ENCODE results near the gene UNK. TPM values are rescaled to one million over a fixed set of nuclear protein-coding genes. Genes with fewer than 3 reads are reported as not detected.

The UNK gene
- total and polyA plus RNA-seq, 2 donors (not counting 1 experiment from before 2014, with no cell fraction given), result 35.5 to 70.3 TPM

- H3K9me3 Mint-ChIP-seq (ENCODE audit: insufficient read depth), result no peaks in the 10 kb centered on the region
- no peak overlapping the region for H3K4me3 Mint-ChIP-seq
- ChIA-PET CTCF (no interaction called here), POLR2A (interaction anchor here (0.5 kb wide), 1 partner anchor 41 kb away, joined by 4 read pairs; no protein-coding TSS in a partner anchor)
- H3K27ac Mint-ChIP-seq, result no peak overlapping the region
- H3K4me2 ChIP-seq (replicated peaks; ENCODE audit: low read depth, low read length, poor library complexity, severe bottlenecking), result no peak overlapping the region
- intact Hi-C loops (cut with micrococcal nuclease), result no loop called here
- DNase-seq, result no peak
- H3K4me3 ChIP-seq (ENCODE audit: control extremely low read depth in 1 of 5, extremely low read depth in 1 of 5, insufficient read depth in 1 of 5, low read depth in 2 of 5, low read length in 4 of 5), result no peak overlapping the region
- ATAC-seq (ENCODE audit: low read depth), result no peak
- no peaks in the 10 kb centered on the region for H3K9me3 ChIP-seq (ENCODE audit: control extremely low read depth in 1 of 3, control insufficient read depth in 2 of 3, insufficient read depth in 1 of 3, low read length in 2 of 3)
- H3K79me2 ChIP-seq (ENCODE audit: control insufficient read depth, insufficient read depth, low read length), result no peaks in the 10 kb centered on the region
- H3K4me1 Mint-ChIP-seq, result peaks cover 10% of the 10 kb centered on the region
- no peak overlapping the region for H3K27ac ChIP-seq (ENCODE audit: low read length in 2 of 2)
- H3K9ac ChIP-seq (ENCODE audit: low read length), result no peak overlapping the region
- no peaks in the 10 kb centered on the region for H4K20me1 ChIP-seq (ENCODE audit: control insufficient read depth, insufficient read depth, low read length, poor library complexity, severe bottlenecking)
- H3K4me1 ChIP-seq (ENCODE audit: control insufficient read depth in 2 of 2, insufficient read depth in 2 of 2, low read length in 2 of 2), result peaks cover 0 to 4% of the 10 kb centered on the region in 2 donors
- H3K36me3 ChIP-seq (replicated peaks in 1 of 2; ENCODE audit: control extremely low read depth in 1 of 2, control insufficient read depth in 1 of 2, extremely low read depth in 1 of 2, insufficient read depth in 2 of 2, low read length in 1 of 2), result peaks cover 0 to 80% of the 10 kb centered on the region in 2 experiments
- H3K27me3 Mint-ChIP-seq, result no peaks in the 10 kb centered on the region
- H2AFZ ChIP-seq (ENCODE audit: insufficient read depth, low read depth, low read length, poor library complexity, severe bottlenecking), result no peak overlapping the region
- H3K27me3 ChIP-seq (replicated peaks in 1 of 4; ENCODE audit: control extremely low read depth in 1 of 4, control insufficient read depth in 3 of 4, insufficient read depth in 4 of 4, low read length in 3 of 4), result no peaks in the 10 kb centered on the region
- 93% methylated on average over 12 of the region's 16 CpGs for WGBS (ENCODE audit: insufficient coverage)
- TF ChIP-seq CTCF (IDR thresholded peaks at IDR 0.05), result no peak
- TF ChIP-seq EZH2 (IDR thresholded peaks at IDR 0.05; ENCODE audit: borderline replicate concordance, insufficient read depth, low read depth, low read length, poor library complexity, severe bottlenecking), result no peak
Measured at GRCh38 chr17:75819678-75820077, 35.1 kb downstream of the UNK start.

GRCh38 chr17:75820094-75821080, 35.8 kb downstream of the UNK start:
- DNase-seq (no peak), ATAC-seq (ENCODE audit: low read depth) (no peak)
- WGBS (ENCODE audit: insufficient coverage), result 93% methylated on average over 17 of the region's 21 CpGs
- Histone ChIP-seq H3K36me3 (replicated peaks in 1 of 2; ENCODE audit: control extremely low read depth in 1 of 2, control insufficient read depth in 1 of 2, extremely low read depth in 1 of 2, insufficient read depth in 2 of 2, low read length in 1 of 2) (peaks cover 0 to 74% of the 10 kb centered on the region in 2 experiments), H2AFZ (ENCODE audit: insufficient read depth, low read depth, low read length, poor library complexity, severe bottlenecking) (no peak overlapping the region), H3K4me3 (ENCODE audit: control extremely low read depth in 1 of 5, extremely low read depth in 1 of 5, insufficient read depth in 1 of 5, low read depth in 2 of 5, low read length in 4 of 5) (no peak overlapping the region), H3K27ac (ENCODE audit: low read length in 2 of 2) (no peak overlapping the region), H4K20me1 (ENCODE audit: control insufficient read depth, insufficient read depth, low read length, poor library complexity, severe bottlenecking) (no peaks in the 10 kb centered on the region), H3K4me1 (ENCODE audit: control insufficient read depth in 2 of 2, insufficient read depth in 2 of 2, low read length in 2 of 2) (peaks cover 0 to 4% of the 10 kb centered on the region in 2 donors), H3K79me2 (ENCODE audit: control insufficient read depth, insufficient read depth, low read length) (no peaks in the 10 kb centered on the region), H3K9ac (ENCODE audit: low read length) (no peak overlapping the region), H3K27me3 (replicated peaks in 1 of 4; ENCODE audit: control extremely low read depth in 1 of 4, control insufficient read depth in 3 of 4, insufficient read depth in 4 of 4, low read length in 3 of 4) (no peaks in the 10 kb centered on the region), H3K9me3 (ENCODE audit: control extremely low read depth in 1 of 3, control insufficient read depth in 2 of 3, insufficient read depth in 1 of 3, low read length in 2 of 3) (no peaks in the 10 kb centered on the region), H3K4me2 (replicated peaks; ENCODE audit: low read depth, low read length, poor library complexity, severe bottlenecking) (no peak overlapping the region)
- intact Hi-C loops (cut with micrococcal nuclease), result no loop called here
- peak overlapping the region; percentile 20 for H3K27ac Mint-ChIP-seq
- TF ChIP-seq CTCF (IDR thresholded peaks at IDR 0.05), result no peak
- no peak for TF ChIP-seq EZH2 (IDR thresholded peaks at IDR 0.05; ENCODE audit: borderline replicate concordance, insufficient read depth, low read depth, low read length, poor library complexity, severe bottlenecking)
- no peak overlapping the region for H3K4me3 Mint-ChIP-seq
- no peaks in the 10 kb centered on the region for H3K27me3 Mint-ChIP-seq
- ChIA-PET POLR2A (interaction anchor here (0.5 to 1.3 kb wide), 2 partner anchors 40 to 55 kb away, joined by 4 to 6 read pairs; partner anchors contain the start of gene GALK1), CTCF (interaction anchor here (0.9 to 1.3 kb wide), 4 partner anchors 10 to 55 kb away, joined by 3 to 4 read pairs (median 3); partner anchors contain the start of gene GALK1)
- no peaks in the 10 kb centered on the region for H3K9me3 Mint-ChIP-seq (ENCODE audit: insufficient read depth)
- H3K4me1 Mint-ChIP-seq, result peaks cover 10% of the 10 kb centered on the region

Measured in B cell (primary cell).